ENCODE results near the gene MERTK. TPM values are rescaled to one million over a fixed set of nuclear protein-coding genes. Genes with fewer than 3 reads are reported as not detected.

MERTK gene
- total and polyA plus RNA-seq, 2 of the 13 experiments (the other 11 are each of a cell fraction or from before 2014, with no cell fraction given) = 37.3 to 44.7 TPM

GRCh38 chr2:112024231-112024630 is 125.8 kb downstream of the MERTK start:
- TF ChIP-seq MAFK (conservative IDR thresholded peaks at IDR 0.05 in 1 of 2, IDR thresholded peaks at IDR 0.05 in 1 of 2; ENCODE audit: low read length in 2 of 2) = peak in 1 of 2 experiments; percentile 54; a peak in 3 of 4 replicates
- 0 out of 2 replicates have a peak, but pooled peaks have one; percentile 17 for TF ChIP-seq MAFF (IDR thresholded peaks at IDR 0.05; ENCODE audit: low read depth, low read length)
- TF ChIP-seq FOXM1 (CRISPR knock-in tag; IDR thresholded peaks at IDR 0.05) = no peak
- no peak for TF ChIP-seq ZNF3 (CRISPR knock-in tag; IDR thresholded peaks at IDR 0.05)
- TF ChIP-seq MED1 (CRISPR knock-in tag; IDR thresholded peaks at IDR 0.05) = no peak
- no peak for TF ChIP-seq ZUFSP (CRISPR knock-in tag; IDR thresholded peaks at IDR 0.05; ENCODE audit: borderline replicate concordance)
- no peak for TF ChIP-seq ZNF10 (CRISPR knock-in tag; IDR thresholded peaks at IDR 0.05; ENCODE audit: borderline replicate concordance, low read depth)
- no peak for TF ChIP-seq KLF12 (CRISPR knock-in tag; IDR thresholded peaks at IDR 0.05; ENCODE audit: borderline replicate concordance)
- Histone ChIP-seq H3K27me3 (ENCODE audit: control insufficient read depth in 1 of 2, insufficient read depth in 2 of 2, low read length in 2 of 2) (no peaks in the 10 kb centered on the region), H3K79me2 (ENCODE audit: insufficient read depth, low read length) (no peaks in the 10 kb centered on the region), H3K27ac (ENCODE audit: extremely low read length, insufficient read depth, low read length) (no peak overlapping the region), H3K4me3 (replicated peaks in 1 of 3; ENCODE audit: insufficient read depth in 1 of 3, low read depth in 2 of 3, low read length in 3 of 3) (no peak overlapping the region), H3K9me3 (ENCODE audit: low read length) (no peaks in the 10 kb centered on the region), H3K4me1 (ENCODE audit: insufficient read depth, low read length) (peaks cover 9% of the 10 kb centered on the region), H2AFZ (ENCODE audit: low read length) (no peak overlapping the region), H3K36me3 (replicated peaks in 1 of 2; ENCODE audit: control insufficient read depth in 1 of 2, insufficient read depth in 2 of 2, low read length in 2 of 2) (peaks cover 35 to 53% of the 10 kb centered on the region in 2 experiments), H3K9ac (ENCODE audit: insufficient read depth, low read depth, low read length) (no peak overlapping the region), H3K4me2 (ENCODE audit: low read depth, low read length) (no peak overlapping the region), H4K20me1 (ENCODE audit: insufficient read depth, low read length) (no peaks in the 10 kb centered on the region)
- no peak for DNase-seq (ENCODE audit: low spot score)
- 90% methylated on average over 9 of the region's 9 CpGs for WGBS (ENCODE audit: low lambda C conversion rate)
- ATAC-seq = no peak
- ChIA-PET CTCF (ENCODE audit: low intra/inter-chr PET ratio, low total read pairs) (no interaction called here), POLR2A (no interaction called here)
- in situ Hi-C loops (cut with HindIII; ENCODE audit: extremely low pct_ligation_motif_present, low pct_unique_long_range_greater_than_20kb) = no loop called here
- intact Hi-C loops (cut with micrococcal nuclease; ENCODE audit: unreplicated experiment) = no loop called here
- no peak for FAIRE-seq
- BruUV-seq (replicated peaks) = TSS peak; percentile 15
